ENCODE results near the gene TRPM5. TPM values are rescaled to one million over a fixed set of nuclear protein-coding genes. Genes with fewer than 3 reads are reported as not detected.

TRPM5 gene
- total RNA-seq, 4 donors from 2014 or later: 0.29 TPM; not detected in 3

DNA sequence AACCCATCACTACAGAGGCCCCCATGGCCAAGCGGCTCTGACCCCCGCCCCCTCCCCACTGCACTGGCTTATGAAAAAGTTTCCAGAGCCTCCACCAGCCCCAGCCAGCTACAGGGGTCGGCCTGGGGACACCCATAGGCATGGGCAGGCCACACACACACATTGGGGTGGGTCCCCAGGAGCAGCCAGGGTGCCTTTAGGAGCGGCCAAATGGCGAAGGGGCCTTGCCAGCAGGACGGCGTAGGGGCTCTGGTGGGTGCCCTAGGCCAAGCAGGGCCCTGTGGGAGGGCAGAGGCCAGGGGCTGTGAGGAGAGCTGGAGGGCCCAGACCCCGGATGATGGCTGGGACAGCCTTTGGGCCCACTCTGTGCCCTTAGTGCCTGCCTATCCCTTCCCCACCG lies 33.7 kb downstream of the TRPM5 start:
- no peaks in the 10 kb centered on the region for H3K9me3 ChIP-seq
- no peak overlapping the region for H3K27ac ChIP-seq
- WGBS: 92% methylated on average over 6 of the region's 9 CpGs
- peaks cover 2% of the 10 kb centered on the region for H3K4me1 ChIP-seq
- DNase-seq (ENCODE audit: low spot score in 2 of 2): no peak
- peaks cover 6% of the 10 kb centered on the region for H3K27me3 ChIP-seq
- TF ChIP-seq, protein P1, sequence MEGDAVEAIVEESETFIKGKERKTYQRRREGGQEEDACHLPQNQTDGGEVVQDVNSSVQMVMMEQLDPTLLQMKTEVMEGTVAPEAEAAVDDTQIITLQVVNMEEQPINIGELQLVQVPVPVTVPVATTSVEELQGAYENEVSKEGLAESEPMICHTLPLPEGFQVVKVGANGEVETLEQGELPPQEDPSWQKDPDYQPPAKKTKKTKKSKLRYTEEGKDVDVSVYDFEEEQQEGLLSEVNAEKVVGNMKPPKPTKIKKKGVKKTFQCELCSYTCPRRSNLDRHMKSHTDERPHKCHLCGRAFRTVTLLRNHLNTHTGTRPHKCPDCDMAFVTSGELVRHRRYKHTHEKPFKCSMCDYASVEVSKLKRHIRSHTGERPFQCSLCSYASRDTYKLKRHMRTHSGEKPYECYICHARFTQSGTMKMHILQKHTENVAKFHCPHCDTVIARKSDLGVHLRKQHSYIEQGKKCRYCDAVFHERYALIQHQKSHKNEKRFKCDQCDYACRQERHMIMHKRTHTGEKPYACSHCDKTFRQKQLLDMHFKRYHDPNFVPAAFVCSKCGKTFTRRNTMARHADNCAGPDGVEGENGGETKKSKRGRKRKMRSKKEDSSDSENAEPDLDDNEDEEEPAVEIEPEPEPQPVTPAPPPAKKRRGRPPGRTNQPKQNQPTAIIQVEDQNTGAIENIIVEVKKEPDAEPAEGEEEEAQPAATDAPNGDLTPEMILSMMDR (IDR thresholded peaks at IDR 0.05): no peak
- TF ChIP-seq POLR2A (IDR thresholded peaks at IDR 0.05): no peak
- no peak for TF ChIP-seq EP300 (IDR thresholded peaks at IDR 0.05)
- TF ChIP-seq POLR2AphosphoS5 (IDR thresholded peaks at IDR 0.05): no peak
- no peaks in the 10 kb centered on the region for H3K36me3 ChIP-seq
- no peak overlapping the region for H3K4me3 ChIP-seq

DNA sequence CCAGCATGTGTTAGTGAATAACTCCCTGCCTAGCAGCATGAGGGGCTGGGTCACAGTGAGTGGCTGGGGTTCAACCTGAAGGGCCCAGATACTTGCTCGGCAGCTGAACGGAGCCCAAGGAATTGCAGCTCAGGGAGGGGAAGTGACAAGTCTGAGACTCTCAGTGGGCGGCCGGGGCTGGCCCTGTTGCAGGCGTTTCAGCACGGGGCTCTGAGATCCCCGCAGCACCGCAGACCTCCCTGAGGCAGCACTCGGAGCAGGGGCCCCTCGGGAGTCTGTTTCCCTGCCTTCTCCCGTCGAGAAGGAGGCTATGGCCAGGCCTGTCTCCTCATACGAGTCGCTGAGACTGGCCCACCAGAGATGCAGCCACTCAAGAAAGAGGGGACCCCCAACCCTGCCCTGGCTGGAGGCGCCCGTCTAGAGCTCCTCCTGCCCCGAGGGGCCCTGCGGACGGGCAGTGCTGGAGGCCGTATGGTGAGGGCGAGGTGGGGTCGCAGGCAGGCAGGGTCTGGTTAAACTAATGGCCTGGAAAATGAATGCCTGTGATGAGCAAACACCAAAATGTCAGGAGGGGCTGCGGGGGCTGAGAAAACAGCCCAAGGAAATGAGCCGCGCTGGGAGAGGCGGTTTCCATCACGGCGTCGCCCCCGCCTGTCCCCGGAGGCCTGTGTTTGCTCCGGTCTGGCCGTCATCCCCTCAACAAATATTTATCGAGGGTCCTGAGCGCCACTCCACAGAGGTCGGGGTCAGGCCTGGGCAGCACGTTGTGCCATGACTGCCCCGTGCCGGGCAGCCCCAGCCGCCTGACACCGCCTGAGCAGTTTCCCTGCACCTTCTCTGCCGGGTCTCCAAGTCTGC lies 34.5 kb downstream of the TRPM5 start:
- TF ChIP-seq POLR2AphosphoS5 (IDR thresholded peaks at IDR 0.05): no peak
- TF ChIP-seq EP300 (IDR thresholded peaks at IDR 0.05): no peak
- TF ChIP-seq, protein P1 (IDR thresholded peaks at IDR 0.05): no peak
- TF ChIP-seq POLR2A (IDR thresholded peaks at IDR 0.05): no peak
- no peak for DNase-seq (ENCODE audit: low spot score in 2 of 2)
- 64% methylated on average over 14 of the region's 42 CpGs for WGBS
- Histone ChIP-seq H3K4me3 (no peak overlapping the region), H3K36me3 (no peaks in the 10 kb centered on the region), H3K4me1 (peaks cover 2% of the 10 kb centered on the region), H3K27ac (no peak overlapping the region), H3K27me3 (peaks cover 6% of the 10 kb centered on the region), H3K9me3 (no peaks in the 10 kb centered on the region)

DNA sequence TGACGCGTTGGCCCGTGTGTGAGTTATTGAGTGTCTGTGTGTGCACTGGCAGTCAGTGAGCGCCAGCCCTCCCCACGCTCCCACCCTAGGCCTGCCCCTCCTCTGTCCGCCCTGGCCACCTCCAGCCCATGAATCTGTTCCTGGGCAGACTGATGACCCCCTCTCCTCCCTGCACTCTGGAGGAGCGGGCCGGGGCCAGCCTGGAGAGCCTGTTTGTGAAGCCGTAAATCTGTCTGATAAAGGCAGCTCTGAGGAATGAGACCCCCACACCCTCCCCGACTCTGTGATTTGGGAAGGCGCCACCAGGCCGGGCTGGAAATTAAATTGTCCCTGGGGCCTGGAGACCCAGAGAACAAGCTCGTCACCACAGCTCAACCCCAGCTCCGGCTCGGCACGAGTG lies 35.2 kb downstream of the TRPM5 start:
- DNase-seq (ENCODE audit: low spot score in 2 of 2): no peak
- TF ChIP-seq EP300 (IDR thresholded peaks at IDR 0.05) (no peak), POLR2A (IDR thresholded peaks at IDR 0.05) (no peak), POLR2AphosphoS5 (IDR thresholded peaks at IDR 0.05) (no peak)
- TF ChIP-seq, protein P1 (IDR thresholded peaks at IDR 0.05): no peak
- no peak overlapping the region for H3K4me3 ChIP-seq
- H3K36me3 ChIP-seq: peaks cover 3% of the 10 kb centered on the region
- H3K9me3 ChIP-seq: no peaks in the 10 kb centered on the region
- H3K27me3 ChIP-seq: peaks cover 6% of the 10 kb centered on the region
- no peak overlapping the region for H3K27ac ChIP-seq
- WGBS: 52% methylated on average over 4 of the region's 16 CpGs
- H3K4me1 ChIP-seq: peaks cover 2% of the 10 kb centered on the region

DNA sequence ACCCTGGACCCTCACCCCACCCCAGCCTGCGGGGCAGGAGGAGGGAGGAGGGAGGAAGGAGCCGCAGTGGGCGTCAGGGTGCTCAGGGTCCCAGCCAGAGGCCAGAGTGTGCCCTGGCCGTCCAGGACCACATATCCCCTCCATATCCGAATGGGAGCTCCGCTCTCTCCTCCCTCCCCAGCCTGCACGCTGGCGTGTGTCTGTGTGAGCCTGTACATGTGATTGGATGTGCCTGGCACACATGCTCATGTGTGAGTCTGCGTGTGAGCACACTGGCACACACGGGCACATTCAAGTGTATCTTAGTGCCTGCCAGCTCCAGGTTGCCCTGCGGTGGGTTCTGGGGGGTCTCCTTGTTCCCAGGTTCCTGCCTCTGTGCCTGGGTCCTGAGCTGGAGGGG lies 35.6 kb downstream of the TRPM5 start:
- 88% methylated on average over 5 of the region's 11 CpGs for WGBS
- DNase-seq (ENCODE audit: low spot score in 2 of 2): no peak
- Histone ChIP-seq H3K9me3 (no peaks in the 10 kb centered on the region), H3K4me1 (peaks cover 2% of the 10 kb centered on the region), H3K36me3 (peaks cover 8% of the 10 kb centered on the region), H3K27ac (no peak overlapping the region), H3K27me3 (peaks cover 6% of the 10 kb centered on the region), H3K4me3 (no peak overlapping the region)
- TF ChIP-seq POLR2A (IDR thresholded peaks at IDR 0.05) (no peak), EP300 (IDR thresholded peaks at IDR 0.05) (no peak), POLR2AphosphoS5 (IDR thresholded peaks at IDR 0.05) (no peak)
- TF ChIP-seq, protein P1 (IDR thresholded peaks at IDR 0.05): no peak

- H3K9me3 ChIP-seq: no peaks in the 10 kb centered on the region
- no peak overlapping the region for H3K27ac ChIP-seq
- DNase-seq (ENCODE audit: low spot score in 2 of 2): no peak
- peaks cover 6% of the 10 kb centered on the region for H3K27me3 ChIP-seq
- H3K4me3 ChIP-seq: no peak overlapping the region
- peaks cover 7% of the 10 kb centered on the region for H3K4me1 ChIP-seq
- H3K36me3 ChIP-seq: peaks cover 25% of the 10 kb centered on the region
- WGBS: 60% methylated on average over 12 of the region's 24 CpGs
- TF ChIP-seq POLR2A (IDR thresholded peaks at IDR 0.05) (no peak), EP300 (IDR thresholded peaks at IDR 0.05) (no peak), POLR2AphosphoS5 (IDR thresholded peaks at IDR 0.05) (no peak)
- TF ChIP-seq, protein P1 (IDR thresholded peaks at IDR 0.05): no peak
Observed at GRCh38 chr11:2406878-2407410, 37.4 kb downstream of the TRPM5 start.
